HCT116 (cell line): ENCODE data around the gene SVEP1. TPM values are rescaled to one million over a fixed set of nuclear protein-coding genes. Genes with fewer than 3 reads are reported as not detected.

Experiments
- ATAC-seq: fragments of 200-7000 bp; cut with Tn5 transposase; 2 replicates; pipeline ENCODE4 v1.9.1; 2020; ENCODE audit warnings: mild to moderate bottlenecking, moderate library complexity
- BruUV-seq: library from RNA; stranded (reverse); fragments of 400-500 nt; replicated peaks from 2 replicates; lab custom pipeline; 2021; lab: Mats Ljungman, UMichigan
- CTCF ChIA-PET: fragments of 300-600 bp; sonication (Branson Sonifier 250); formaldehyde crosslinking; loops from one replicate; lab custom pipeline; 2021; ENCODE audit warnings: antibody characterized with exemption; lab: Charles Lee
- POLR2A ChIA-PET: fragments of 300-600, 350-600 bp; sonication (Branson Sonifier 250); formaldehyde crosslinking; loops from one replicate; lab custom pipeline; 2021; ENCODE audit warnings: antibody characterized with exemption; lab: Charles Lee
- RAD21 ChIA-PET, 2 experiments: fragments of 300-600 bp; sonication (Branson Sonifier 250); formaldehyde crosslinking; loops; one replicate each; lab custom pipeline; 2023; ENCODE audit warnings: low total read pairs in 2 of 2; ENCODE audit not compliant: uncharacterized antibody in 2 of 2, unreplicated experiment in 2 of 2, low non-redundant PET in 1 of 2; lab: Charles Lee
- DNase-seq: peaks from one replicate; pipeline ENCODE4 v3.0.0-alpha.2; 2010; ENCODE audit warnings: low read depth, low spot score
- H2AFZ ChIP-seq: fragments of 200-600 bp; shearing (Covaris generic), sonication (generic); 2 replicates; pipeline ENCODE4 v1.6.1; 2017; ENCODE audit warnings: low read depth, mixed run types, mixed read lengths, antibody characterized with exemption, low read length; ENCODE audit not compliant: poor library complexity, severe bottlenecking
- H3K27ac ChIP-seq: 2 replicates; pipeline ENCODE4 v1.5.1; 2012; ENCODE audit warnings: low read depth, low read length
- H3K27me3 ChIP-seq: fragments of 200-600 bp; sonication (generic); 2 replicates; pipeline ENCODE4 v1.6.1; 2016; ENCODE audit warnings: mixed run types, low read length, mixed read lengths; ENCODE audit not compliant: insufficient read depth
- H3K36me3 ChIP-seq, 2 experiments: fragments of 200-500 bp in 1 of 2; fragments of 200-600 bp in 1 of 2; sonication (Bioruptor generic) in 1 of 2; sonication (generic) in 1 of 2; 2 replicates each; pipeline versions ENCODE4 v1.5.1 to v1.6.1; 2014 to 2016; ENCODE audit warnings: low read length in 2 of 2, inconsistent platforms in 1 of 2, mixed read lengths in 1 of 2, mixed run types in 1 of 2; ENCODE audit not compliant: insufficient read depth in 2 of 2, control insufficient read depth in 1 of 2
- H3K4me1 ChIP-seq, 2 experiments: fragments of 200-600 bp in 1 of 2; sonication (generic) in 1 of 2; 2 replicates each; pipeline versions ENCODE4 v1.5.1 to v1.6.1; 2012 to 2017; ENCODE audit warnings: low read length in 2 of 2, inconsistent platforms in 1 of 2, mild to moderate bottlenecking in 1 of 2, mixed read lengths in 1 of 2, mixed run types in 1 of 2, moderate library complexity in 1 of 2; ENCODE audit not compliant: insufficient read depth in 2 of 2, control insufficient read depth in 1 of 2
- H3K4me2 ChIP-seq: fragments of 200-600 bp; sonication (generic); 2 replicates; pipeline ENCODE4 v1.6.1; 2017; ENCODE audit warnings: mixed run types, low read length, mixed read lengths
- H3K4me3 ChIP-seq, 2 experiments: fragments of 200-600 bp in 1 of 2; sonication (generic) in 1 of 2; replicated peaks in 1 of 2; 2 replicates each; pipeline ENCODE4 v1.5.1; 2011 to 2016; ENCODE audit warnings: low read length in 2 of 2, control low read depth in 1 of 2, low read depth in 1 of 2, mild to moderate bottlenecking in 1 of 2, mixed read lengths in 1 of 2, mixed run types in 1 of 2
- H3K79me2 ChIP-seq: fragments of 200-600 bp; sonication (generic); 2 replicates; pipeline ENCODE4 v1.6.1; 2017; ENCODE audit warnings: mild to moderate bottlenecking, mixed run types, low read length, moderate library complexity, mixed read lengths; ENCODE audit not compliant: insufficient read depth
- H3K9ac ChIP-seq: fragments of 200-600 bp; sonication (generic); 2 replicates; pipeline ENCODE4 v1.6.1; 2016; ENCODE audit warnings: low read length, mixed read lengths
- H3K9me2 ChIP-seq: fragments of 200-600 bp; sonication (generic), shearing (Covaris generic); 2 replicates; pipeline ENCODE4 v1.6.1; 2017; ENCODE audit warnings: mixed run types, mild to moderate bottlenecking, moderate library complexity; ENCODE audit not compliant: insufficient read depth
- H3K9me3 ChIP-seq, 2 experiments: fragments of 200-500 bp in 1 of 2; fragments of 200-600 bp in 1 of 2; sonication (Bioruptor generic) in 1 of 2; sonication (generic) in 1 of 2; 2 replicates each; pipeline ENCODE4 v1.6.1; 2014 to 2017; ENCODE audit warnings: low read length in 2 of 2, mixed read lengths in 2 of 2, inconsistent platforms in 1 of 2, low read depth in 1 of 2, mild to moderate bottlenecking in 1 of 2, mixed run types in 1 of 2, moderate library complexity in 1 of 2; ENCODE audit not compliant: control insufficient read depth in 1 of 2, insufficient read depth in 1 of 2
- H4K20me1 ChIP-seq: fragments of 200-600 bp; sonication (generic), shearing (Covaris generic); 2 replicates; pipeline ENCODE4 v1.6.1; 2017; ENCODE audit warnings: mixed run types, mild to moderate bottlenecking, moderate library complexity; ENCODE audit not compliant: insufficient read depth
- CTCF ChIP-seq, 3 experiments: fragments of 200-600 bp in 1 of 3; sonication (generic) in 1 of 3; IDR thresholded peaks in 2 of 3; conservative IDR thresholded peaks in 1 of 3; 2 replicates each; pipeline ENCODE4 v1.5.1; 2012 to 2017; ENCODE audit warnings: low read depth in 2 of 3, low read length in 2 of 3, antibody characterized with exemption in 1 of 3, borderline replicate concordance in 1 of 3, control low read depth in 1 of 3, mild to moderate bottlenecking in 1 of 3, mixed read lengths in 1 of 3, mixed run types in 1 of 3, moderate library complexity in 1 of 3; ENCODE audit not compliant: insufficient read depth in 1 of 3
- ELF1 ChIP-seq: IDR thresholded peaks from 2 replicates; pipeline ENCODE4 v1.6.1; 2012; ENCODE audit warnings: low read depth, borderline replicate concordance
- JUND ChIP-seq: IDR thresholded peaks from 2 replicates; pipeline ENCODE4 v1.6.1; 2012
- ZFX ChIP-seq: fragments of 450-650 bp; IDR thresholded peaks from 2 replicates; pipeline ENCODE4 v1.6.1; 2017
- intact Hi-C: fragments of 100-400 bp; cut with micrococcal nuclease; formaldehyde crosslinking; loops from 2 replicates; pipeline ENCODE4 v1.10.0; 2022
- total RNA-seq: library from RNA; stranded (reverse); gene quantifications from one replicate; pipeline ENCODE4 v1.2.1, GENCODE V29; 2021; ENCODE audit not compliant: unreplicated experiment

SVEP1 gene
- total RNA-seq, 1 experiment from 2014 or later, result 0.15 TPM

- Histone ChIP-seq H3K4me2 (no peak within 1 kb of the TSS), H3K27ac (no peak within 1 kb of the TSS), H4K20me1 (no peaks in the 10 kb centered on the region), H3K4me1 (no peaks in the 10 kb centered on the region), H3K36me3 (no peaks in the 10 kb centered on the region)
- intact Hi-C loops, result no loop called here
- ChIA-PET CTCF (no interaction called here), POLR2A (no interaction called here)
- TF ChIP-seq ZFX, result no peak
- no peak for TF ChIP-seq ELF1
- TF ChIP-seq, all 23 proteins: peak for 0
- Histone ChIP-seq H3K9me2 (no peaks in the 10 kb centered on the region), H2AFZ (no peak within 1 kb of the TSS), H3K27me3 (no peaks in the 10 kb centered on the region), H3K9ac (no peak within 1 kb of the TSS), H3K4me3 (no peak within 1 kb of the TSS), H3K79me2 (no peaks in the 10 kb centered on the region), H3K9me3 (no peaks in the 10 kb centered on the region)
- no peak for ATAC-seq
- RAD21 ChIA-PET, result no interaction called here
- BruUV-seq, result no TSS peak
- no peak for DNase-seq
These were observed 241.8 kb downstream of the SVEP1 start, which contains the start of gene TXNDC8 for GRCh38 chr9:110337727-110338126. TXNDC8 (minus strand) TSS chr9:110337863.

- no peak overlapping the region for H3K4me2 ChIP-seq
- H2AFZ ChIP-seq, result no peak overlapping the region
- no peak for DNase-seq
- H3K36me3 ChIP-seq, result no peaks in the 10 kb centered on the region
- POLR2A ChIA-PET, result no interaction called here
- H3K9me3 ChIP-seq, result no peaks in the 10 kb centered on the region
- no peaks in the 10 kb centered on the region for H3K27me3 ChIP-seq
- TF ChIP-seq CTCF (IDR thresholded peaks at IDR 0.05 in 2 of 3, conservative IDR thresholded peaks at IDR 0.05 in 1 of 3; ENCODE audit: borderline replicate concordance in 1 of 3, insufficient read depth in 1 of 3, low read depth in 2 of 3, low read length in 2 of 3) (no peak), JUND (no peak)
- no peak overlapping the region for H3K27ac ChIP-seq
- ATAC-seq, result no peak
- no peaks in the 10 kb centered on the region for H3K4me1 ChIP-seq
- no TSS peak for BruUV-seq
- no peaks in the 10 kb centered on the region for H4K20me1 ChIP-seq
- no peaks in the 10 kb centered on the region for H3K9me2 ChIP-seq
- CTCF ChIA-PET, result no interaction called here
- intact Hi-C loops, result no loop called here
- no peak overlapping the region for H3K9ac ChIP-seq
- RAD21 ChIA-PET, result no interaction called here
- no peaks in the 10 kb centered on the region for H3K79me2 ChIP-seq
- H3K4me3 ChIP-seq, result no peak overlapping the region
These were observed 243.2 kb downstream of the SVEP1 start for GRCh38 chr9:110336363-110336762.
